ENCODE results near the gene ZNF189. TPM values are rescaled to one million over a fixed set of nuclear protein-coding genes. Genes with fewer than 3 reads are reported as not detected.

The ZNF189 gene
- 49.1 TPM for total RNA-seq

GRCh38 chr9:101398068-101398929 lies at the start of gene ZNF189, which contains the start of gene MRPL50:
Gene ZNF189 (plus strand): TSS chr9:101398851. CDS start chr9:101399157, 306 bp downstream.
Gene MRPL50 (minus strand): TSS chr9:101398618. CDS start chr9:101398592, 26 bp downstream.

GRCh38 chr9:101384873-101385536 lies 13.6 kb upstream of the ZNF189 start, which contains the start of gene BAAT:
Gene BAAT (minus strand): TSS chr9:101385006. CDS start chr9:101371404, 13,602 bp downstream.

GRCh38 chr9:101435601-101436079 lies 37.0 kb downstream of the ZNF189 start, which contains the start of gene ALDOB:
Gene ALDOB (minus strand): TSS chr9:101435774. CDS start chr9:101430887, 4,887 bp downstream.

Other genes with a start within 250 kb of the ZNF189 start
- gene BAAT, start 13.8 kb upstream of the ZNF189 start, total RNA-seq: 0.22 TPM
- gene MRPL50, start 233 bp upstream of the ZNF189 start, total RNA-seq: 42.7 TPM
- 0.33 TPM for gene ALDOB, start 36.9 kb downstream of the ZNF189 start, total RNA-seq
- 46.0 TPM for gene RNF20, start 135.0 kb downstream of the ZNF189 start, total RNA-seq
- gene PPP3R2, start 196.1 kb downstream of the ZNF189 start, total RNA-seq: 0.82 TPM

Data from camera-type eye (tissue), 1 donor.